Left lobe of liver (tissue), 2 donors: ENCODE measurements around the gene NFIX. TPM values are rescaled to one million over a fixed set of nuclear protein-coding genes. Genes with fewer than 3 reads are reported as not detected.

Experiments used
- ATAC-seq: fragments of 200-7000 bp; cut with Tn5 transposase; one replicate; pipeline ENCODE4 v1.9.1; 2020; ENCODE audit warnings: mild to moderate bottlenecking, moderate library complexity
- DNase-seq: peaks from one replicate; pipeline ENCODE4 v3.0.0-alpha.2; 2020; ENCODE audit warnings: low spot score
- total RNA-seq: library from RNA; stranded (reverse); gene quantifications from one replicate; pipeline ENCODE4 v1.2.1, GENCODE V29; 2021
- donor health status: DM: no; HTN: no; CAD: no; lungs with moderate emphysema.
- donor health status: DM: no; HTN: yes; CAD: no.

The NFIX gene
- total RNA-seq, 1 donor from 2014 or later: 41.4 TPM

DNA sequence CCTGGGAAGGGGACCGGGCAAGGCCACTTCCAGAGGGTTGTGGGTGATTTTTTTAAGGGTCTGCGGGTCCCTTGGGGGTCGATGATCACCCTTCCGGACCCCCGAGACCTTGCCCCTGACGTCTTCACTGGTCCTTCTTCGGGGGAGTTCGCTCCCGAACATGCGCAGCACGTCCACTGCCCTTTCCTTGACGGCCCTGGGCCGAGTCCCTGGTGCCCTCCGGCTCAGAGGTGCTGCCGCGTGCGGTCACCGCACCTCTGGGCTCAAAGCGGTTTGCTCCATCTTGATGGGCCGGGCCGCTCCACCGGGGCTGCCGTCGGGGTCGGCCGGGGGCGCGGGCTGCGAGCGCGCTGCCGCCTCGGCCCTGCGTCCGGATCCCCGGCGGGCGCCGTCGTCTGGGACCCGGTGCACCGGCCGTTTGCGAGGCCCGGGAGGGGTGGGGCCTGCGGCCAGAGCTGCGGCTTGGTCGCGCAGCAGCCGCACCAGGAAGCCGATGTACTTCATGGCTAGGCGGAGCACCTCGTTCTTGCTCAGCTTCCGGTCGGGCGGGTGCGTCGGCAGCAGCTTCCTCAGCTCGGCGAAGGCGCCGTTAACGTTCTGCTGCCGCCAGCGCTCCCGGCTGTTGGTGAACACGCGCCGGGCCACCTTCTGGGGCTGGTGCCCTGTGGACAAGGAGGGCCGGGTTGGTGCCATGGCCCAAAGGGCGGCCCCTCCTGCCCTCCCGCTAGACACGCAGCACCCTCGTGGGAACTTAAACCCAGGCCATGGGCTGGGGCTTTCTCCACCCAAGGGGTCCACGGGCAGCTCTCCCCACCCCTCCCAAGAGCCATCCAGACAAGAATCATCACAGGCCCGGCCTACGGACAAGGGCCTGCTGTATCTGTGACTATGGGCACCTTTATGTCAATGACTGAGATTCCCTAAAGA, 104.1 kb downstream of the NFIX start:
- peak; percentile 10 for ATAC-seq
- peak; percentile 70 for DNase-seq

DNA sequence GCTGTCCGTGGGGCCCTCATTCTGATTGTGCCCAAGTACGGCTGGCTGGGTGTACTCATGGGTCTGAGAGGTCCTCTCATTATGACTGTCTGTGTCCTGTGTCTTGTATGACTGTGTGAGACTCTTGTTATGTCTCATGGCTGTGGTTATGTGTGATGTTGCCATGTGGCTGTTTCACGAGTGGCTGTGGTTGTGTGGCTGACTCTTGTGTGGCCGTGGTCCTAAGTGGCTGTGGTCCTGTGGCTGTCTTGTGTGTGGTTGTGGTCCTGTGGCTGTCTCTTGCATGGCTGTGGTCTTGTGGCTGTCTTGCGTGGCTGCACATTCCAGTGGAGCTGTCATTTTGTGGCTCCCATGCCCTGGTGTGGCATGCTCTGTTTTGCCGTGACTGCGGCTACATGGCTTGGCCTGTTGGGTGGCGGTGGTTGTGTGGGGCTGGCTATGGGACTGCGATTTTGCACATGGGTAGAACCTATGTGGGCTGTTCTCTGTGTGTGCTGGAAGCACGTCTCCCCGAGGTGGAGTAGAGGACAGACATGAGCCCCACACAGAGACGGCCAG, 104.8 kb downstream of the NFIX start:
- ATAC-seq: no peak
- no peak for DNase-seq

DNA sequence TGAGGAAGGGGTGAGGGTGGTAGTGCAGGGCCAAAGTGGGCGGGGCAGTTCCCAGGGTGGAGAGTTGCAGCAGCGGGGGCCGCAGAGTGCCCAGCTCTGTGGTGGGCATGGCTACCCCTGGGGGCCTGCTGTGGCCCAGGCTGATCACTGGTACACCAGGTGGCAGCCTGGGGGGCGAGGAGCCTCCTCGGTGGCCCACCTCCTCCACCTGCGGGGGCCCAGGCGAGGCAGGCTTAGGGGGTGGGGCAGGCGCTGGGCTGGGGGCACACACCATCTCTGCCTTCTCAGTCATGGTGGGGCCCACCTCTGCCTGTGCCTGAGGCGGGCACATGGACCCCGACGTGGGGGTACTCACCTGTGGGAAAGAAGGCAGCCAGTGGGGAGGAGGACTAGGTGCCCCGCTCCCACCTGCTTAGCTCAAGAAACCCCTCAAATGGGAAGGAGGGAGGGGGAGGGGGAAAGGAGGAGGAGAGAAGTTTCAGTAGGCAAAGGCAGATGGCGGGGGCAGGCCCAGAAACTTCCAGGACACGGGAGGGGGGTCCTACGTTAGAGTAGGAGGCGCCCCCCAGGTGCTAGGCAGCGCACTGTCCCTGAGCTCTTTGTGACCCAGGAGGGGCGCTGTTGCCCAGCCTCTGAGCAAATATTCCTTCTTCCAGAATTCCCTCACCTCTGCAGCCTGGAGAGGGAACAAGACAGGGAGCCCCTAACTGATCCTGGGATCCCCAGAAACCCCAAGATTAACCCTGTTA, 105.7 kb downstream of the NFIX start:
- ATAC-seq: no peak
- DNase-seq: no peak

DNA sequence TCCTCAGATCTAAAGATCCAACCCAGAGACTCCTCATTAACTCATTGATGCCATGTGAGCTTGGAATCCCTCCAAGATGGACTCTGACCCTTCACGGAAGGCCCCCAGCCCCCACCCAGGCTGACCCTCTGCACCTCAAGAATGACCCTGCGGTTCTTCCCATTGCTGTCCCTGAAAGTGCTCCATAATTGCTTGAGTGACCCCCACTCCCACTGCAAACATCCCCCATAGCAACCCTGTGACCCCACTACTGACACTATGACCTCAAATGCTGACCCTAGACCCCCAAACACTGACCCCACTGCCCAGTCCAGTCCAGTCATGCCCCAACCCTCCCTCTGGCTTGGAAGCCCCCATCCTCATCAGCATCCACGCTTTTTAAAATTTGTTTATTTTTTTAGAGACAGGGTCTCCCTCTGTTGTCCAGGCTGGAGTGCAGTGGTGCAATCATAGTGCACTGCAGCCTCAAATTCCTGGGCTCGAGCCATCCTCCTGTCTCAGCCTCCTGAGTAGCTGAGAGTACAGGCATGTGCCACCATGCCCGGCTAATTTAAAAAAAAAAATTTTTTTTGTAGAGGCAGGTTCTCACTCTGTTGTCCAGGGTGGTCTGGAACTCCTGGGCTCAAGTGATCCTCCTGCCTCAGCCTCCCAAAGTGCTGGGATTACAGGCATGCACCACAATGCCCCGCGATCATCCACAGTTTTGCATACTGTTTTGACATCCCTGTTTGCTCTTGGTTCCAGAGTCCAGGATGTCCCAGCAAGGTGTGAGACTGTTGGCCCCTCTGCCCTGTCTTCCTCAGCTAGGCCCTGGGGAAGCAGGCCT, 106.5 kb downstream of the NFIX start:
- peak; percentile 24 for ATAC-seq
- DNase-seq: no peak

DNA sequence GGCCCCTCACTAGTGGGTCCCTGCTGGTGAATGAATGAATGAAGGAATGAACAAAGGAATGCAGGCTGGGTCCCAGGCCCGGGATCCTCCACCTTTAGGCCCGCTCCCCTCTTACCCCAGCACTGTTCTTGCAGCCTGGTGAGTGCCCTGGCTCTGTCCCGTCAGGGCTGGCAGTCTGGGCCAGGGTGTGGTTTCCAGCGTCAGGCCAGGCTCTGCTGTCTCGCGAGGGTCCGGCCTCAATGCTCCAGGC, 107.1 kb downstream of the NFIX start:
- no peak for ATAC-seq
- DNase-seq: no peak

DNA sequence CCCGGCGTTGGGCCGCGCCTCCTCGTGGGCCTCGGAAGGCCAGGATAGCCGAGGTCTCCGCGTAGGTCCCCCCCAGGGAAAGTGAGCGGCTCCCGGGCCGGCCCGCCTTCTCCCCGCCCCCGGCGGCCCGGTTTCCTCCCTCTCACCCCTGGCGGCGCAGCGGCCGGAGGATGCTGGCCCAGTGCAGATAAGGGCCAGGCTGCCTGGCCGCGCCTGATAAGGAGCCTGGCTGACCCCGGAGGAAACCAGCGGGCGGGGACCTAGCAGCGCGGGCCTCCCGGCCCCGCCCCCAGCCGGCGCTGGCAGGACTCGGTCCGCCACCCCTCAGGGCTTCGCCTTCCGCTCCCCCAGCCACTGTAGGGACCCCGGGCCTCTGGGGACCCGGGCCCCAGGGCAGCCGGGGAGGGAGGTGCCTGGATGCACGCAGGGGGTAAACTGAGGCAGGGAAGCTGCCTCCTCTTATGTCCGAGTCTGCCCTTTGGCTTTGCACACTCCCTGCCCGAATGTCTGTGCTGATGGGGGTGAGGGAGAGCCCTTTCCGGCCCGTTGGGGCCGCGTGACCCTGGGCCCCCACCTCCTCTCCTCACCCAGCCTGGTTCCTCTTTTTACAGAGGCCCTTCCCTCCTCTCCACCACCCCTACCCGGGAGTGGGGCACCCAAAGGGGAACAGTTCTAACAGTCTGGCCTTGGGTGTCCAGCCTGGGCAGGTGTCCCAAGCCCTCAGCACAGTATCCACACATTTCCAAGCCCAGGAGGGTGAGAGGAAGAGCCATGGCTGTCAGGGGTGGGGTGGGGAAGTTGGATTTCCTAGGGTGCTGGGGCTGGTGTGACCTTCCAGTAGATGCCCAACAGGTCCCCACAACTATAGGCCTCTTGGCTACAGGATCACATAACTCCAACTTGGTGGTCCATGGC, 107.6 kb downstream of the NFIX start, which contains the start of gene LYL1:
Gene LYL1 (minus strand): TSS at position 193 of the 915 bp plus-strand sequence. CDS start 1,687 bp downstream, outside the sequence.
- DNase-seq (peak; percentile 79), ATAC-seq (peak; percentile 75)

DNA sequence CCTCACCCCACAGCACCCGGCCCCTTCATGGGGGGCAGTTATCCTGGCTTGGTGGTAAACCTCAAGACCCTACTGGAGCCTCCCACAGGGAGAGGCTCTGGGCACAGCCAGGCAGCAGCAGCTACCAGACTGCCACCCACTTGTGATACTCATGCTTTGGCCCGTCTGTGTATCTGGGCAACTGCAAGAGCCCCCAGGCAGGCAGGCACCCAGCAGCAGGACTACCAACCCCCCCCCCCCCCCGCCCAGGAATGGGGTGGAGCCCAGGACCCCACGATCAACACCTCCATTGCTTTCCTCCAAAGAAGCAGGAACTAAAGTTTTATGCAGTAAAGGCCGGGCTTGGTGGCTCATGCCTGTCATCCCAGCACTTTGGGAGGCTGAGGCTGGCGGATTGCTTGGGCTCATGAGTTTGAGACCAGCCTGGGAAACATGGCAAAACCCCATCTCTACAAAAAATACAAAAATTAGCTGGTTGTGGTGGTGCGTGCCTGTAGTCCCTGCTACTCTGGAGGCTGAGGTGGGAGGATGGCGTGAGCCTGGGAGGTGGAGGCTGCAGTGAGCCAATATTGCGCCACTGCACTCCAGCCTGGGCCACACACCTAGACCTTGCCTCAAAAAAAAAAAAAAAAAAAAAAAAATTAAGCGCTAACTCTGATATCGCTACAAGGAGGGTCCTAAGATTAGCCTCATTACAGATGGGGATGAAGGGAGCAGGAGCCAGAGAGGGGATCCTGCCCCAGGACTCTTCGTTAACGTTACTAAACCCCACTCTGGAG, 108.5 kb downstream of the NFIX start:
- no peak for DNase-seq
- ATAC-seq: no peak

DNA sequence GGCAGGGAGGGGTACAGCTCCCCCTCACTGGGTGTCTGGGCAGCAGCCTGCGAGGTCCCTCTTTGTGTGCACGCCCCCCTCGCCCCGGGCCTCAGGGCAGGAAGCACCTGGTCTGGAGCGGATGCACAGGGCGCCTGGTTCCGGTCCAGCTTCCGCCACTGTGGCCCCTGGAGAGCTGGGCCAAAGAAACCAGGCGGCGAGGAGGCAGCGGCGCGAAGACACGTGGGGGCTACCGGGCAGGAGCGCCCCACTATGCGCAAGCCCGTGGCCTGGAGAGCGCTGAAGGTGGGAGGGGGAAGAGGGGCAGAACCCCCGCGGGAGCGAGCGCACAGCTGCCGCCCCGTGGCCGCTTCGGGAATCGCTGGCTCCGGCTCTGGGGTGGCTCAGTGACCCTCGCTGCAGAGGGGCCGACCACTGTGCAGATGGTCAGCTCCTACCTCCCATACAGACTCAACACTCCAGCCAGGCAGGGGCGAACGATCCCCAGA, 109.1 kb downstream of the NFIX start:
- ATAC-seq (peak; percentile 9), DNase-seq (peak; percentile 64)

DNA sequence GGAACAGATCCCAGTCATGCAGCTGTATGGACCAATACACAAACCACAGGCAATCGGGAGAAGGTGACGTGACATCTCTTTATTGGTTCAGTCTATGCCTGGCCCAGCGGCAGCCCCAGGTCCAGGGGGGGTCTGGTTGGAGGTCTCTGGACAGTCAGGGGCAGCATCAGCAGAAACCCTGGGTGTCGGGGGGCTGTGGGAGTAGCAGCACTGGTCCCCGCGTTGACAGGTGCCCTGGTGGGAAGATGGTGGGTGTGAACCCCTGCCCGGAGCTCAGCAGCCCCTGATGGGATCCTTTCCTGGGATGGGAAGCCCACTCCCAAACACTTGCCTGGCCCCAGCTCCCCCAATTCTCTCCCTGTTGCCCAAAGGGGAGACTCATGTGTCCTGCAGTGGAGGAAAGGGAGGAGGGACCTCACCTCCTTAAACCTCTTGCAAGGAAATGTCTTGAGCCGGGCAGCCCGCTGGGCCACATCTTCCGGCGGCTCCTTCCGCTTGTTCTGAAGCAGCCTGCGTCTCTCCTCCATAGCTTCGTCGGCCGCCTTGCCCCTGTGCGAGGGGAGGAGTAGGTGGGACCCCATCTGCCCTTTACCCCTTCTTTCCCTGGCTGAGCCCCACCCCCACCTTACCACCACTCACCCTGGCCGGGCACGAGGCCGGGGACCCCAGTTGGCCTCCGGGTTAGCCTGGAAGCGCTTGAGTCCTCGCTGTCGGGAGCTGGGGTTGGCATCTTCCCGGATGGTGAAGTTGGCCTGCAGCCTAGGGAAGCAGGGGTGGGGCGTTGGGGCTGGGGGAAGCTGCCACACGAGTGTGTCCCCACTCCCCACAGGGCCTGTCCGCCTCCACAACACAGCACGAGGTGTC, 109.8 kb downstream of the NFIX start:
- DNase-seq: no peak
- ATAC-seq: no peak

DNA sequence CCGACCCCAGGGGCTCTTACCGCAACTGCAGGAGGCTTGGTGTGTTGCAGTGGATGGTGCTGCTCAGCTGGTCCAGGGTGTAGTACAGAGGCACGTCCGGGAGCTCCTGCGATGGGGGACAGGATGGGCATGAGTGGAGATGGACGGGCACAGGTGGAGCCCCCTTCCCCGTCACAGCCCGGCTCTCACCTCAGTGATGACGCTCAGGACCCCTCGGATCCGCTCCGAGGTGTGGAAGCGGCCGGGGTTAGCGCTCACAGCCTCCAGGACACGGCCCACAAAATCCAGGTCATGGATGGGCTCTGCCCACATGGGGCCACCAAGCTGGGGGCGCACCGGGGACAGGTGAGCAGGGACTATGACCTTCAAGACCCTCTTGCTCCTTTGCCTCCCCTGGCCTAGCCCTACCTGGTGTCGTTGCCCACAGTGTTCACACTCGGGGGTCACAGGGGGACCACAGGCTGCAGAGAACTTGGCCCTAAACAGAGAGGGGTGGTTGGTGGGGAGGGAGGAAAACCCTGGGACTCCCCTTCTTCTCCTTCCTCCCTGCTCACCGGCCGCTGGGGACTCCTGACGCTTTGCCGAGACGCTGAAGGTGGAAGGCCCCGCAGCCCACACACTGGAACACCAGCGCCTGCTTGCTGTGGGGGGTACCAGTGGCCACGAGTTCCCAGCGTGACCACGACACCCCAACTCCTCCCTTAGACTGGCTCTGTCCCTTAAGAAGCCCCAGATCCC, 114.3 kb downstream of the NFIX start:
- ATAC-seq (no peak), DNase-seq (no peak)

DNA sequence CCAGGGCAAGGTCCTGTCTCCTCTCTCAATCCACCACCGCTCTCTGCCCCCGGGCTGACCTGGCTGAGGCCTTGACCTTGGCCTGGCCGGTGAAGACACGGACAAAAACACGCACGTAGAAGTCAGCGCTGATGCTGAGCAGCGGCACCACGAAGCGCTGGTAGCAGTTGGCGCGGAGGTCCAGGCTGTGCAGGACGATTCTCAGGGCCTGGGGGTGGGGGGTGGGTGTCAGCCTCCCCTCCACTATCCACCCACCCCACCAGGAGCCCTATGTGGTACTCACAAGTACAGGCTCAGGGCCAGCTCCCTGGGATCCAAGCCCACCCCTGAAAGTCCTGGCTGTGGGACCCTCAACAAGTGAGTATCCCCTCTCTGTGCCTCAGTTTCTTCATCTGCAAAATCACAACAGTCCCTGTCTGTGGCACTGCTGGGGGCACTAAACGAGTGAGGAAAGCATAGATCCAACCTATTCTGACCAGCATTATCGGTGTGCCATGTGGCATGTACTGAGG, 114.9 kb downstream of the NFIX start:
- ATAC-seq: no peak
- no peak for DNase-seq

DNA sequence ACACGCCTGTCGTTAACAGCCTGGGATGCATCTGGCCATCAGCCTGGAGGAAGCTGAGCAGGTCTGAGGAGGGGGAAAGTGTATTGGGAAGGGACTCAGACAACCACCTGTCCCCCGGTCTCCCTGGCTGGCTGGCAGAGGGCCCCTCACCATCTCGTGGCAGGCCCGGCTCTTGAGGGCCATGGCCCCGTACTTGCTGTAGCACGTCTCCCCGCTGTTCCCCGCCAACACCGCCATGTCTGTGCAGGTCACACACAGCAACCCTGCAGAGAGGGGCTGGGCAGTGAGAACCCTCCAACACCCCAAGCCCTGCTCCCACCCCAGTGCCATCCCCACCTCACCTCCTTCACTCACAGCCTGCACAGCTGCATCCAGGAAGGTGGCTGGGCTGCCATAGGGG, 117.3 kb downstream of the NFIX start:
- DNase-seq (no peak), ATAC-seq (no peak)

DNA sequence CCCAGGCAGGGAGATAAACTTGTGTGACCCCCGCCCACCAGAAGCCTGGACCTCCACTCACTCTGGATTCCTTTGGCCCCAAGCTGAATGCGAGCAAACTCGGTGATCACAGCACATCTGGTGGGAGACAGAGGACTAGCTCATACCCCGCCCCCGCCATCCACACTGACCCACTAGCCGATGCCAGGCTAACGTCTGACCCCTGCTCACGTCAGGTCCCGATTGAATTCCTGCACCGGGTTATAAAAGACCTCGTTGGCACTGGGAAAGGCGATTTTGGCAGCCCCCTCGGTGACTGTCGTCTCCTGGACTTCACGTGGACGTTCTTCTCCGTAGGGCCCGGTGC, 120.6 kb downstream of the NFIX start:
- ATAC-seq (no peak), DNase-seq (no peak)

DNA sequence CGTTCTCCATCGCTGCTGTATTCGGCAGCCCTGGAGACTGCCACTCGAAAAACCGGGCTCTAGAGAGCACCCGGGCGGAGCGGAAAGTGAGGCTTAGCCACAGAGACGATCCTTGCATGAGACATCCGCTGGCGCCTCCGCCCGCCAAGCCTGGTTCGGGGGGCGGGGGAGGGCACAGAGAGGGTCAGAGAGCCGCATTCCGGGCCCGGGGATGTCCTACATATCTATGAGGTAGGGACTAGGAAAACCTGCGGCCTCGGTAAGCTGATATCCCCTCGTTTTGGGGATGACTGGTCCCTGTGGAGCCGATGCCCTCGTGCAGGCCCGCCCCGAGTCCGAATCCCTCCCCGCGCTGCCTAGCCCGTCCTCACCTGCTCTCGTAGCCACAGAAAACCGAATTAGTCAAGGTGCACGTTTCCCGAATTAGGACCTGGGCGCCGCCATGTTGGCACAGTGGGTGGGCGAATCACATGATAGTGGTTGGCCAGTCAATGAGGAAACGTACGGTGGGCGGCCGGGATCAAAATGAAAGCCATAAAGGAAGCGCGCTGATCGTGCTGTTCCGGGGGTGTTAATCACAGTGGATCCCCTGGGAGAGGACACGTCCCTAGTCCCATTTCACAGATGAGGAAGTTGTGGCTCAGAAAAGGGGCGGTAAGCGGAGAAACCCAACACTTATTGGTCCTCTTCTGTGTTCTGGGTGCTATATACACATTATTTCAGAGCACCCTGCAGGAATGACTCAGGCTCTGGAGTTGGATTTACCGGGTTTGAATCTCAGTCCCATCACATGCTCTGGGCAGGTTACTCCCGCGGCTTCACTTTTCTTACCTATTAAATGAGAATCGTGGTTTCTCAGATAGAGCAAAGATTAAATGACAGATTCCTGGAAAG, 121.3 kb downstream of the NFIX start, which contains the start of gene TRMT1:
Gene TRMT1 (minus strand): TSS at position 459 of the 894 bp plus-strand sequence. CDS start 341 bp downstream, at position 118.
- ATAC-seq (peak; percentile 78), DNase-seq (peak; percentile 94)

DNA sequence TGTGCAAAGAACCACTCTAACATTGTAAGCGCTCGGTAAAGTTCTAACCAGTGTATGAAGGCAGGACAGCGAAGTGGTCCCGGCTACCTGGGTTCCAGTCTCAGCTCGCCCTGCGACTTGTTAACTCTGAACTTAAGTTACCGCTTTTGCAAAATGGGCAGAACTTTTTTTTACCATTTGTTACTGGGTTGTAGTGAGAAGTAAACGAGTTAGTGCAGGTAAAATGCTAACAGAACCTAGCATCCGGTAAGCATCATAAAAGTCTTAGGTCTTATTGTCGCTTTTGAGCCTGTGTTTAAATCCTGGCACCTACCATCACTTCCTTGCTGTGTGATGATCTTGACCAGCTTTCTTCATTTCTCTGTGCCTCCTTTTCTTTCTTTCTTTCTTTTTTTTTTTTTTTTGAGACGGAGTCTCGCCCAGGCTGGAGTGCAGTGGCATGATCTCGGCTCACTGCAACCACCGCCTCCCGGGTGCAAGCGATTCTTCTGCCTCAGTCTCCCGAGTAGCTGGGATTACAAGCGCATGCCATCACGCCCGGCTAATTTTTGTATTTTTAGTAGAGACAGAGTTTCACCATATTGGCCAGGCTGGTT, 122.0 kb downstream of the NFIX start:
- ATAC-seq: peak; percentile 7
- no peak for DNase-seq
